Ureter (tissue), 1 donor: ENCODE results near the gene TMEM187. TPM values are rescaled to one million over a fixed set of nuclear protein-coding genes. Genes with fewer than 3 reads are reported as not detected.

Source experiments
- DNase-seq: peaks from one replicate; pipeline ENCODE4 v3.0.0-alpha.2; 2020; ENCODE audit warnings: low spot score
- total RNA-seq: library from RNA; stranded (reverse); gene quantifications from one replicate; pipeline ENCODE4 v1.2.4, GENCODE V29; 2023
- donor health status: DM: yes; HTN: yes; CAD: no.

Gene TMEM187
- total RNA-seq = 12.8 TPM

GRCh38 chrX:153972368-153973126, at the start of gene TMEM187:
Gene TMEM187, plus strand, starts transcription at chrX:153972754. Its CDS starts 9,309 bp downstream, at chrX:153982063.
- peak; percentile 90 for DNase-seq

GRCh38 chrX:153922932-153923857, 49.4 kb upstream of the TMEM187 start:
- DNase-seq = peak; percentile 77

- no peak for DNase-seq
These were observed 48.2 kb upstream of the TMEM187 start for GRCh38 chrX:153924149-153924861.

- DNase-seq = no peak
These were observed 47.2 kb upstream of the TMEM187 start for GRCh38 chrX:153925387-153925738.

- DNase-seq = no peak
These were observed 46.6 kb upstream of the TMEM187 start, which contains the start of gene ARHGAP4 for GRCh38 chrX:153925739-153926551. Gene ARHGAP4, minus strand, starts transcription at chrX:153926264. Its CDS starts 62 bp downstream, at chrX:153926202.

GRCh38 chrX:153926552-153926857, 46.0 kb upstream of the TMEM187 start:
- DNase-seq = no peak

GRCh38 chrX:153926858-153927671, 45.5 kb upstream of the TMEM187 start:
- DNase-seq = peak; percentile 66

- DNase-seq = no peak
These were observed 45.0 kb upstream of the TMEM187 start for GRCh38 chrX:153927672-153927921.

- DNase-seq = peak; percentile 96
These were observed 44.4 kb upstream of the TMEM187 start for GRCh38 chrX:153927922-153928760.

GRCh38 chrX:153928846-153929245, 43.7 kb upstream of the TMEM187 start:
- no peak for DNase-seq

GRCh38 chrX:153929576-153929975, 43.0 kb upstream of the TMEM187 start:
- DNase-seq = no peak

GRCh38 chrX:153930011-153930910, 42.3 kb upstream of the TMEM187 start:
- no peak for DNase-seq

- no peak for DNase-seq
These were observed 41.4 kb upstream of the TMEM187 start for GRCh38 chrX:153931151-153931550.

- no peak for DNase-seq
These were observed 40.8 kb upstream of the TMEM187 start for GRCh38 chrX:153931748-153932147.

- no peak for DNase-seq
These were observed 40.2 kb upstream of the TMEM187 start for GRCh38 chrX:153932220-153932915.

- DNase-seq = no peak
These were observed 38.8 kb upstream of the TMEM187 start for GRCh38 chrX:153933748-153934147.

- no peak for DNase-seq
These were observed 38.3 kb upstream of the TMEM187 start for GRCh38 chrX:153934148-153934761.
